HEK293 (cell line): ENCODE measurements around the gene OR1I1.
A peak's percentile ranks its signal among the peaks of the same experiment; 100 is the strongest.

ENCODE experiments used
- BCL11B ChIP-seq: fragments of 450-650 bp; formaldehyde crosslinking; IDR thresholded peaks from 2 replicates; pipeline ENCODE4 v1.5.1; 2016; ENCODE audit warnings: low read depth, missing biosample characterization, missing genetic modification characterization
- GLI2 ChIP-seq: fragments of 450-650 bp; formaldehyde crosslinking; IDR thresholded peaks from 2 replicates; pipeline ENCODE4; 2017; ENCODE audit warnings: missing biosample characterization, missing genetic modification characterization, low read depth, borderline replicate concordance
- PATZ1 ChIP-seq: fragments of 450-650 bp; formaldehyde crosslinking; IDR thresholded peaks from 2 replicates; pipeline ENCODE4 v1.5.1; 2016; ENCODE audit warnings: missing biosample characterization, missing genetic modification characterization
- SCRT2 ChIP-seq: fragments of 450-650 bp; formaldehyde crosslinking; IDR thresholded peaks from 2 replicates; pipeline ENCODE4 v1.5.1; 2016; ENCODE audit warnings: missing biosample characterization, missing genetic modification characterization
- ZBTB1 ChIP-seq: fragments of 450-650 bp; formaldehyde crosslinking; IDR thresholded peaks from 2 replicates; pipeline ENCODE4 v1.5.1; 2016; ENCODE audit warnings: missing biosample characterization, missing genetic modification characterization
- ZFHX2 ChIP-seq: fragments of 450-650 bp; formaldehyde crosslinking; conservative IDR thresholded peaks from 2 replicates; pipeline ENCODE4 v1.5.1; 2016; ENCODE audit warnings: missing biosample characterization, missing genetic modification characterization
- ZFP69B ChIP-seq: fragments of 450-650 bp; formaldehyde crosslinking; IDR thresholded peaks from 2 replicates; pipeline ENCODE4 v1.5.1; 2016; ENCODE audit warnings: missing biosample characterization, missing genetic modification characterization
- ZNF10 ChIP-seq: fragments of 450-650 bp; formaldehyde crosslinking; IDR thresholded peaks from 2 replicates; pipeline ENCODE4 v1.5.1; 2017; ENCODE audit warnings: missing biosample characterization, missing genetic modification characterization
- ZNF114 ChIP-seq: fragments of 450-650 bp; formaldehyde crosslinking; IDR thresholded peaks from 2 replicates; pipeline ENCODE4 v1.5.0; 2017; ENCODE audit warnings: missing biosample characterization, missing genetic modification characterization
- ZNF121 ChIP-seq: fragments of 450-650 bp; formaldehyde crosslinking; IDR thresholded peaks from 2 replicates; pipeline ENCODE4 v1.5.1; 2016; ENCODE audit warnings: missing biosample characterization, missing genetic modification characterization
- ZNF155 ChIP-seq: fragments of 450-650 bp; formaldehyde crosslinking; IDR thresholded peaks from 2 replicates; pipeline ENCODE4 v1.5.1; 2016; ENCODE audit warnings: missing biosample characterization, missing genetic modification characterization
- ZNF24 ChIP-seq: fragments of 450-650 bp; formaldehyde crosslinking; IDR thresholded peaks from 2 replicates; pipeline ENCODE4 v1.5.1; 2016; ENCODE audit warnings: missing biosample characterization, missing genetic modification characterization
- ZNF248 ChIP-seq: fragments of 450-650 bp; formaldehyde crosslinking; IDR thresholded peaks from 2 replicates; pipeline ENCODE4 v1.5.1; 2017; ENCODE audit warnings: missing biosample characterization, missing genetic modification characterization
- ZNF555 ChIP-seq: fragments of 450-650 bp; formaldehyde crosslinking; conservative IDR thresholded peaks from 2 replicates; pipeline ENCODE4 v1.5.1; 2017; ENCODE audit warnings: missing biosample characterization, mild to moderate bottlenecking, missing genetic modification characterization, inconsistent platforms
- ZNF610 ChIP-seq: fragments of 450-650 bp; formaldehyde crosslinking; IDR thresholded peaks from 2 replicates; pipeline ENCODE4 v1.5.1; 2016; ENCODE audit warnings: missing biosample characterization, missing genetic modification characterization, borderline replicate concordance
- ZNF707 ChIP-seq: fragments of 450-650 bp; formaldehyde crosslinking; IDR thresholded peaks from 2 replicates; pipeline ENCODE4 v1.5.1; 2016; ENCODE audit warnings: missing biosample characterization, missing genetic modification characterization
- ZNF830 ChIP-seq: fragments of 450-650 bp; IDR thresholded peaks from 2 replicates; pipeline ENCODE4 v1.5.0; 2018; ENCODE audit warnings: missing biosample characterization, missing genetic modification characterization, low read depth, mild to moderate bottlenecking, moderate library complexity
- TF ChIP-seq, protein P1 (sequence below): fragments of 450-650 bp; formaldehyde crosslinking; conservative IDR thresholded peaks from 2 replicates; pipeline ENCODE4 v1.5.1; 2016; ENCODE audit warnings: low read depth, missing biosample characterization, missing genetic modification characterization
- TF ChIP-seq, protein P2 (sequence below): fragments of 450-650 bp; formaldehyde crosslinking; IDR thresholded peaks from 2 replicates; pipeline ENCODE4 v1.5.1; 2016; ENCODE audit warnings: missing biosample characterization, missing genetic modification characterization
- TF ChIP-seq, protein P3 (sequence below): fragments of 450-650 bp; formaldehyde crosslinking; IDR thresholded peaks from 2 replicates; pipeline ENCODE4 v1.5.1; 2016; ENCODE audit warnings: missing biosample characterization, missing genetic modification characterization
- TF ChIP-seq, protein P4 (sequence below): fragments of 450-650 bp; formaldehyde crosslinking; IDR thresholded peaks from 2 replicates; pipeline ENCODE4 v1.5.1; 2016; ENCODE audit warnings: missing biosample characterization, missing genetic modification characterization, borderline replicate concordance

The OR1I1 gene

GRCh38 chr19:15125232-15126067 is 43.4 kb downstream of the OR1I1 start (continued):
- TF ChIP-seq, protein P1, sequence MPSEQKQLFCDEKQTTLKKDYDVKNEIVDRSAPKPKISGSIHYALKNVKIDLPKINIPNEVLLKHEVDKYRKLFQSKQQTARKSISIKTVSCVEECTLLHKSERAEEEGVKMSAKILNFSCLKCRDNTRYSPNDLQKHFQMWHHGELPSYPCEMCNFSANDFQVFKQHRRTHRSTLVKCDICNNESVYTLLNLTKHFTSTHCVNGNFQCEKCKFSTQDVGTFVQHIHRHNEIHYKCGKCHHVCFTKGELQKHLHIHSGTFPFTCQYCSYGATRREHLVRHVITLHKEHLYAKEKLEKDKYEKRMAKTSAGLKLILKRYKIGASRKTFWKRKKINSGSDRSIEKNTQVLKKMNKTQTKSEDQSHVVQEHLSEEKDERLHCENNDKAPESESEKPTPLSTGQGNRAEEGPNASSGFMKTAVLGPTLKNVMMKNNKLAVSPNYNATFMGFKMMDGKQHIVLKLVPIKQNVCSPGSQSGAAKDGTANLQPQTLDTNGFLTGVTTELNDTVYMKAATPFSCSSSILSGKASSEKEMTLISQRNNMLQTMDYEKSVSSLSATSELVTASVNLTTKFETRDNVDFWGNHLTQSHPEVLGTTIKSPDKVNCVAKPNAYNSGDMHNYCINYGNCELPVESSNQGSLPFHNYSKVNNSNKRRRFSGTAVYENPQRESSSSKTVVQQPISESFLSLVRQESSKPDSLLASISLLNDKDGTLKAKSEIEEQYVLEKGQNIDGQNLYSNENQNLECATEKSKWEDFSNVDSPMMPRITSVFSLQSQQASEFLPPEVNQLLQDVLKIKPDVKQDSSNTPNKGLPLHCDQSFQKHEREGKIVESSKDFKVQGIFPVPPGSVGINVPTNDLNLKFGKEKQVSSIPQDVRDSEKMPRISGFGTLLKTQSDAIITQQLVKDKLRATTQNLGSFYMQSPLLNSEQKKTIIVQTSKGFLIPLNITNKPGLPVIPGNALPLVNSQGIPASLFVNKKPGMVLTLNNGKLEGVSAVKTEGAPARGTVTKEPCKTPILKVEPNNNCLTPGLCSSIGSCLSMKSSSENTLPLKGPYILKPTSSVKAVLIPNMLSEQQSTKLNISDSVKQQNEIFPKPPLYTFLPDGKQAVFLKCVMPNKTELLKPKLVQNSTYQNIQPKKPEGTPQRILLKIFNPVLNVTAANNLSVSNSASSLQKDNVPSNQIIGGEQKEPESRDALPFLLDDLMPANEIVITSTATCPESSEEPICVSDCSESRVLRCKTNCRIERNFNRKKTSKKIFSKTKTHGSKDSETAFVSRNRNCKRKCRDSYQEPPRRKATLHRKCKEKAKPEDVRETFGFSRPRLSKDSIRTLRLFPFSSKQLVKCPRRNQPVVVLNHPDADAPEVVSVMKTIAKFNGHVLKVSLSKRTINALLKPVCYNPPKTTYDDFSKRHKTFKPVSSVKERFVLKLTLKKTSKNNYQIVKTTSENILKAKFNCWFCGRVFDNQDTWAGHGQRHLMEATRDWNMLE (tag by site-specific recombination): peak; percentile 39; the same call in 1 of the 2 replicates
- TF ChIP-seq ZNF24 (tag by site-specific recombination) (peak; percentile 89), BCL11B (tag by site-specific recombination) (peak; percentile 96), ZFHX2 (tag by site-specific recombination) (peak; percentile 93), GLI2 (tag by site-specific recombination) (no peak), ZNF114 (tag by site-specific recombination) (no peak), ZFP69B (peak; percentile 96), ZNF555 (tag by site-specific recombination) (no peak), ZNF248 (no peak), ZNF121 (tag by site-specific recombination) (no peak), ZNF830 (tag by site-specific recombination) (no peak), SCRT2 (tag by site-specific recombination) (no peak), ZNF707 (no peak), ZNF10 (tag by site-specific recombination) (peak; percentile 75; the same call in 1 of the 2 replicates), PATZ1 (tag by site-specific recombination) (peak; percentile 97), ZNF610 (tag by site-specific recombination) (peak; percentile 87; the same call in 1 of the 2 replicates), ZNF155 (tag by site-specific recombination) (no peak), ZBTB1 (tag by site-specific recombination) (0 out of 2 replicates have a peak, but pooled peaks have one; percentile 24)
- TF ChIP-seq, protein P2, sequence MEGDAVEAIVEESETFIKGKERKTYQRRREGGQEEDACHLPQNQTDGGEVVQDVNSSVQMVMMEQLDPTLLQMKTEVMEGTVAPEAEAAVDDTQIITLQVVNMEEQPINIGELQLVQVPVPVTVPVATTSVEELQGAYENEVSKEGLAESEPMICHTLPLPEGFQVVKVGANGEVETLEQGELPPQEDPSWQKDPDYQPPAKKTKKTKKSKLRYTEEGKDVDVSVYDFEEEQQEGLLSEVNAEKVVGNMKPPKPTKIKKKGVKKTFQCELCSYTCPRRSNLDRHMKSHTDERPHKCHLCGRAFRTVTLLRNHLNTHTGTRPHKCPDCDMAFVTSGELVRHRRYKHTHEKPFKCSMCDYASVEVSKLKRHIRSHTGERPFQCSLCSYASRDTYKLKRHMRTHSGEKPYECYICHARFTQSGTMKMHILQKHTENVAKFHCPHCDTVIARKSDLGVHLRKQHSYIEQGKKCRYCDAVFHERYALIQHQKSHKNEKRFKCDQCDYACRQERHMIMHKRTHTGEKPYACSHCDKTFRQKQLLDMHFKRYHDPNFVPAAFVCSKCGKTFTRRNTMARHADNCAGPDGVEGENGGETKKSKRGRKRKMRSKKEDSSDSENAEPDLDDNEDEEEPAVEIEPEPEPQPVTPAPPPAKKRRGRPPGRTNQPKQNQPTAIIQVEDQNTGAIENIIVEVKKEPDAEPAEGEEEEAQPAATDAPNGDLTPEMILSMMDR (tag by site-specific recombination): peak; percentile 90
- TF ChIP-seq, protein P3, sequence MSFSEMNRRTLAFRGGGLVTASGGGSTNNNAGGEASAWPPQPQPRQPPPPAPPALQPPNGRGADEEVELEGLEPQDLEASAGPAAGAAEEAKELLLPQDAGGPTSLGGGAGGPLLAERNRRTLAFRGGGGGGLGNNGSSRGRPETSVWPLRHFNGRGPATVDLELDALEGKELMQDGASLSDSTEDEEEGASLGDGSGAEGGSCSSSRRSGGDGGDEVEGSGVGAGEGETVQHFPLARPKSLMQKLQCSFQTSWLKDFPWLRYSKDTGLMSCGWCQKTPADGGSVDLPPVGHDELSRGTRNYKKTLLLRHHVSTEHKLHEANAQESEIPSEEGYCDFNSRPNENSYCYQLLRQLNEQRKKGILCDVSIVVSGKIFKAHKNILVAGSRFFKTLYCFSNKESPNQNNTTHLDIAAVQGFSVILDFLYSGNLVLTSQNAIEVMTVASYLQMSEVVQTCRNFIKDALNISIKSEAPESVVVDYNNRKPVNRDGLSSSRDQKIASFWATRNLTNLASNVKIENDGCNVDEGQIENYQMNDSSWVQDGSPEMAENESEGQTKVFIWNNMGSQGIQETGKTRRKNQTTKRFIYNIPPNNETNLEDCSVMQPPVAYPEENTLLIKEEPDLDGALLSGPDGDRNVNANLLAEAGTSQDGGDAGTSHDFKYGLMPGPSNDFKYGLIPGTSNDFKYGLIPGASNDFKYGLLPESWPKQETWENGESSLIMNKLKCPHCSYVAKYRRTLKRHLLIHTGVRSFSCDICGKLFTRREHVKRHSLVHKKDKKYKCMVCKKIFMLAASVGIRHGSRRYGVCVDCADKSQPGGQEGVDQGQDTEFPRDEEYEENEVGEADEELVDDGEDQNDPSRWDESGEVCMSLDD (tag by site-specific recombination): peak; percentile 98
- TF ChIP-seq, protein P4, sequence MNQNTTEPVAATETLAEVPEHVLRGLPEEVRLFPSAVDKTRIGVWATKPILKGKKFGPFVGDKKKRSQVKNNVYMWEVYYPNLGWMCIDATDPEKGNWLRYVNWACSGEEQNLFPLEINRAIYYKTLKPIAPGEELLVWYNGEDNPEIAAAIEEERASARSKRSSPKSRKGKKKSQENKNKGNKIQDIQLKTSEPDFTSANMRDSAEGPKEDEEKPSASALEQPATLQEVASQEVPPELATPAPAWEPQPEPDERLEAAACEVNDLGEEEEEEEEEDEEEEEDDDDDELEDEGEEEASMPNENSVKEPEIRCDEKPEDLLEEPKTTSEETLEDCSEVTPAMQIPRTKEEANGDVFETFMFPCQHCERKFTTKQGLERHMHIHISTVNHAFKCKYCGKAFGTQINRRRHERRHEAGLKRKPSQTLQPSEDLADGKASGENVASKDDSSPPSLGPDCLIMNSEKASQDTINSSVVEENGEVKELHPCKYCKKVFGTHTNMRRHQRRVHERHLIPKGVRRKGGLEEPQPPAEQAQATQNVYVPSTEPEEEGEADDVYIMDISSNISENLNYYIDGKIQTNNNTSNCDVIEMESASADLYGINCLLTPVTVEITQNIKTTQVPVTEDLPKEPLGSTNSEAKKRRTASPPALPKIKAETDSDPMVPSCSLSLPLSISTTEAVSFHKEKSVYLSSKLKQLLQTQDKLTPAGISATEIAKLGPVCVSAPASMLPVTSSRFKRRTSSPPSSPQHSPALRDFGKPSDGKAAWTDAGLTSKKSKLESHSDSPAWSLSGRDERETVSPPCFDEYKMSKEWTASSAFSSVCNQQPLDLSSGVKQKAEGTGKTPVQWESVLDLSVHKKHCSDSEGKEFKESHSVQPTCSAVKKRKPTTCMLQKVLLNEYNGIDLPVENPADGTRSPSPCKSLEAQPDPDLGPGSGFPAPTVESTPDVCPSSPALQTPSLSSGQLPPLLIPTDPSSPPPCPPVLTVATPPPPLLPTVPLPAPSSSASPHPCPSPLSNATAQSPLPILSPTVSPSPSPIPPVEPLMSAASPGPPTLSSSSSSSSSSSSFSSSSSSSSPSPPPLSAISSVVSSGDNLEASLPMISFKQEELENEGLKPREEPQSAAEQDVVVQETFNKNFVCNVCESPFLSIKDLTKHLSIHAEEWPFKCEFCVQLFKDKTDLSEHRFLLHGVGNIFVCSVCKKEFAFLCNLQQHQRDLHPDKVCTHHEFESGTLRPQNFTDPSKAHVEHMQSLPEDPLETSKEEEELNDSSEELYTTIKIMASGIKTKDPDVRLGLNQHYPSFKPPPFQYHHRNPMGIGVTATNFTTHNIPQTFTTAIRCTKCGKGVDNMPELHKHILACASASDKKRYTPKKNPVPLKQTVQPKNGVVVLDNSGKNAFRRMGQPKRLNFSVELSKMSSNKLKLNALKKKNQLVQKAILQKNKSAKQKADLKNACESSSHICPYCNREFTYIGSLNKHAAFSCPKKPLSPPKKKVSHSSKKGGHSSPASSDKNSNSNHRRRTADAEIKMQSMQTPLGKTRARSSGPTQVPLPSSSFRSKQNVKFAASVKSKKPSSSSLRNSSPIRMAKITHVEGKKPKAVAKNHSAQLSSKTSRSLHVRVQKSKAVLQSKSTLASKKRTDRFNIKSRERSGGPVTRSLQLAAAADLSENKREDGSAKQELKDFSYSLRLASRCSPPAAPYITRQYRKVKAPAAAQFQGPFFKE (tag by site-specific recombination): no peak
